H1 (cell line): ENCODE measurements around the gene NET1. TPM values are rescaled to one million over a fixed set of nuclear protein-coding genes. Genes with fewer than 3 reads are reported as not detected.

Experiments
- CHD7 ChIP-seq: fragments of 300-600 bp; sonication (generic); IDR thresholded peaks from 2 replicates; pipeline ENCODE4 v1.7.1; 2012; ENCODE audit warnings: low read length, moderate library complexity, mild to moderate bottlenecking, inconsistent platforms; ENCODE audit not compliant: insufficient replicate concordance
- E2F6 ChIP-seq: IDR thresholded peaks from 2 replicates; pipeline ENCODE4 v1.6.1; 2012; ENCODE audit warnings: inconsistent platforms
- ZNF274 ChIP-seq: IDR thresholded peaks from 2 replicates; pipeline ENCODE4 v1.7.0; 2012; ENCODE audit warnings: low read length, borderline replicate concordance; ENCODE audit errors: extremely low read depth
- polyA plus RNA-seq, 7 experiments: library from polyadenylated mRNA; depleted of rRNA in 3 of 7; stranded (reverse) in 5 of 7; unstranded in 2 of 7; fragments of >200 nt in 5 of 7; fragments of 200-250 nt in 2 of 7; gene quantifications; 1 replicate in 5 of 7; 2 replicates in 1 of 7; 4 replicates in 1 of 7; pipeline versions ENCODE4 v1.2.1 to v1.2.3, GENCODE V29; 2011 to 2013; ENCODE audit warnings: missing spikeins in 2 of 7, mixed read lengths in 2 of 7
- total RNA-seq: library from RNA; stranded (reverse); fragmentation: NEBNext Ultra II Directional; extraction: Animal tissue kit (Norgen Biotek cat#: 25700); gene quantifications from 2 replicates; pipeline ENCODE4 v1.2.1, GENCODE V29; 2021

NET1 gene
- total and polyA plus RNA-seq, 2 of the 8 experiments (the other 6 are each of a cell fraction or from before 2014, with no cell fraction given), result 21.5 to 117 TPM

GRCh38 chr10:5464546-5464945 lies 52.2 kb downstream of the NET1 start (continued):
- TF ChIP-seq CHD7 (no peak), ZNF274 (no peak), E2F6 (no peak)
